GM18870 (cell line): ENCODE data around the gene LASP1.
"Not testable (repeated sequence)": the region's sequence is repeated elsewhere in the genome, so short reads cannot be mapped to it uniquely, and the experiment has no call there.

Experiments
- ATAC-seq: cut with Tn5 transposase; IDR thresholded peaks from one replicate; pipeline ENCODE4 v1.9.1; 2021; ENCODE audit warnings: moderate library complexity; ENCODE audit not compliant: unreplicated experiment

LASP1 gene

DNA sequence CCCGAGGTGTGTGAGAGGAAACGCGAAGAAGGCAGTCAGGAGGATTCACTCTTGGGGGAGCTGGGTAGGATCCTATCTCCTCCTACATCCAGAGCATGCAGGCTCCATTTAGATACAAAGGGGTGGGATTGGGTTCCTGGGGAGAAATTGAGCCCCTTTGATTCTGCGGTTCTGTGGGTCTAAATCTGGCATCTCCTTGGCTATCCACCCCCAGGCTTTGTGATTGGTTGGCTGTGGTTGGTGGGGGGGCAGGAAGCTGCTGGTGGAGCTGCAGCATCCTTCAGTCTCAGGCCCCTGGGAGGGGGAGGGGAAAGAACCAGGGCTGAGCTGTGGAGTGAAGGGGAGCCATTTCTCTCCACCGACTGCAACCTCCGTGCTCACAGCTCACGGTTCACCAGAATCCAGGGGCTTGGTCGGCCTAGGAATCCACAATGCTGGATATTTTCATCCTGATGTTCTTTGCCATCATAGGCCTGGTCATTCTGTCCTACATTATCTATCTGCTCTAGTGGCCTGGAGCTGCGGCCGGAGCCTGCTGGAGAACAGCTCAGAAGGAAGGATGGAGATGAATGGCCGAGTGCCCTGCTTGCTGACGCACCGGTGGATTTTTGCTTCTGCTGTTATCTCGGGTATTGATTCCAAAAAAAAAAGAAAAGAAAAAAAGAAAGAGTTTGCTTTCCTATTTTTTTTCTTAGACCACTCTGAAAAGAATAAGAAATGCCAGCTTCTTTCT, 55.6 kb downstream of the LASP1 start, which contains the start of gene LASP1NB:
LASP1NB (plus strand) TSS at position 352 of the 733 bp plus-strand sequence.
- ATAC-seq = no peak

- ATAC-seq = no peak
Measured at GRCh38 chr17:38926293-38927070, 56.6 kb downstream of the LASP1 start.

DNA sequence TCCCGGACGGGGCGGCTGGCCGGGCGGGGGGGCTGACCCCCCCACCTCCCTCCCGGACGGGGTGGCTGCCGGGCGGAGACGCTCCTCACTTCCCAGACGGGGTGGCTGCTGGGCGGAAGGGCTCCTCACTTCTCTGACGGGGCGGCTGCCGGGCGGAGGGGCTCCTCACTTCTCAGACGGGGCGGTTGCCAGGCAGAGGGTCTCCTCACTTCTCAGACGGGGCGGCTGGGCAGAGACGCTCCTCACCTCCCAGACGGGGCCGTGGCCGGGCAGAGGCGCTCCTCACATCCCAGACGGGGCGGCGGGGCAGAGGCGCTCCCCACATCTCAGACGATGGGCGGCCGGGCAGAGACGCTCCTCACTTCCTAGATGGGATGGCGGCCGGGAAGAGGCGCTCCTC, 60.9 kb downstream of the LASP1 start:
- not testable (repeated sequence) for ATAC-seq

GRCh38 chr17:38933962-38934361, 64.1 kb downstream of the LASP1 start:
- not testable (repeated sequence) for ATAC-seq

DNA sequence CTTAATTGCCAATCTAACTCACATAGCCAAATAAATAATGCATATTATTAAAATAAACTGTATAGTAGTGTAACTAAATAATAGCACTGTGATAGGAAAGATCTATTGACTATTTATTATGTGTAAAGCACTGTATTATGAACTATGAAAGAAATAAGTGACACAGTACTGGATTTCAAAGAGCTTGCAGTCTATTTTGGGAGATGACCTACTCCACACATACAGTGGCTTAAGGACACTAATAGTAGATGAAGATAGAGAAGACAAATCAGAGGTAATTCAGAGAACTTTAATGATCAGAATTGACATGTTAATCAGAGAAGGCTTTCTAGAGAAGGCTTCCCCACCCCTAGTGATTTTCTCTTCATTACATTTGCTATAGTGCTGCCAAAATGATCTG, 70.1 kb downstream of the LASP1 start:
- ATAC-seq = no peak

DNA sequence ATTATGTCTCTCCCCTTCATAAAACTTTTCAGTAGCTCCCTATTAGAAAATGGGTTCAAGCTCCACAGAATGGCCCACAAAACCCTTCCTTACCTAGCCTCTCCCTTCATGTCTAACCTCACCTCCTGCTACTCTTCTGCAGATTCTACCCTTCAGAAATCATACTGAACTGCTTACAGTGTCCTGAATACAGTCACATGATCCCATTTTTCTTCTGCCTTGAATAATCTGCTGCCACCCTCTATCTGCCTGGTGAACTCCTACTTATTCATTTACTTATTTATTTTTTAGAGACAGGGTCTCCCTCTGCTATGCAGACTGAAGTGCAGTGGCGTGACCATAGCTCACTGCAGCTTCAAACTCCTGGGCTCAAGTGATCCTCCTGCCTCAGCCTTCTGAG, 70.5 kb downstream of the LASP1 start:
- no peak for ATAC-seq

DNA sequence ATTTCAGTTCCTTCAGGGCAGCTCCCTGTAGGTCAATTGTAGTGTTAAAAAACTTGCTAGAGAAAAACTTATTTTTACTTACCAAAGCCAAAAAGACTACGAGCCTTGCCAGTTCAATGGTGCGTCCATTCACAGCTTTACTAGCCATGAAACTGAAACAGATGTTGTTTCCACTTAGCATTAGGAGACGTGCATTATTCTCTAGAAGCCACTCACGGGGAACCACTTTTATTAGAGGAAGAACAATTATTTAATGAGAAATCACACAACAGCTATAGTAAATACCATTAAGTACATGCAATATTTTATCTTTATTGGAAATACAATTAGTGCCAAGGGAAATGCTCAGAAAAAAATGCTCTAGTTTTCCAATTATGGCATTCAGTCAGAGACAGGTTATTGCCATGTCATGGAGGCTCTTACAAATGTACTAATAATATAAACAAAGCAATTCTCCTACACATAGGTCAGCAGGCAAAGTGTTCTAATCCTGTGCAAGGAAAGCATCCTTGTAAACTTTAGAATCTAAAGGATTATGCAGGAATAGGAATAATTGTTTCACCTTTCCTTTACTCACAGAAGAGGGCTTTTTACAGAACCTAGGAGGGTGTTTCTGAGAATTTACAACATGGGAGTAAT, 73.0 kb downstream of the LASP1 start:
- no peak for ATAC-seq

DNA sequence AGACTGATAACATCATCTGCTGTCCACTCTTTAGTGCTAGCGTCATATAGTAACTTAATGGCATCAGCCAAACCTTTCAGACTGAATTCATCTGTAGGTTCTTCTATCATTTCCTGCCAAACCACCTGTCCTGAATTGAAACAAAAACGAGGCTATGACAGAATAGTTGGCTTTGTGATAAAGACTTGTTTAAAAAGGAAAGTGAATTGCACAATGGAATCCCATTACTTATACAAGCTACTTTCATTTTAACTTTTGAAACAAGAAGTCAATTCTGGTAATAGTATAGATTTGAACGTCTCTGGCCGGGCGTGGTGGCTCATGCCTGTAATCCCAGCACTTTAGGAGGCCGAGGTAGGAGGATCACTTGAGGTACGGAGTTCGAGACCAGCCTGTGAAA, 73.7 kb downstream of the LASP1 start:
- no peak for ATAC-seq

GRCh38 chr17:38947189-38947588, 77.3 kb downstream of the LASP1 start:
- ATAC-seq = no peak

DNA sequence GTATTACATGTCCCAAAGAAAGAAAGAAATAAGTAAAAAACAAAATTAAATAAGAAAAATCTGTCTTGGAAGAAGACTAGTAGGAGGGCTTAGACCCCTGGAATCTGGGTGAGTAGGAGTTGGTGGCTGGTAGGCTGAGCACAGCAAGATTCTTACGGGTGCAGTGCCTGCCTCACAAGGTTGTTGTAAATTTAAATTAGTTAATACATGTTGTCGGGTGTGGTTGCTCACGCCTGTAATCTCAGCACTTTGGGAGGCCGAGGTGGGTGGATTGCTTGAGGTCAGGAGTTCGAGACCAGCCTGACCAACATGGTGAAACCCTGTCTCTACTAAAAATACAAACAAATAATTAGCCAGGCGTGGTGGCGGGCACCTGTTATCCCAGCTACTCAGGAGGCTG, 83.9 kb downstream of the LASP1 start:
- not testable (repeated sequence) for ATAC-seq

DNA sequence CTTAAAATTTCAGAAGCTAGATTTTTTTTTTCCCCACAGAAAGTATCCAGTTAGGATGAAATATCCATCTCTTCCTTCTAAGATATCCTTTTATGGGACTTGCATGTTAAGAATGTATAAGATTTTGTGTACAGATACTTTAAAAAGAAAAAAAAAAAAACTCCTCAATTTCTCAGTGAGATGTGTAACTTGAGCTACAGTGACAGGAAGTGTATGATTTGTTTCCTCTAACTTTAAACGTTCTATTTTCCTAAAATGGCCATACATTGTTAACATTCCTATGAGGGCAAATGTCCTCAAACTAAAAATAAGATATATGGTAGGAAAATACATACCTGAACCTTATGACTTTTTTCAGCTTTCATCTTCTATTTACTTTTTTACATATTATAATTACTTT, 88.5 kb downstream of the LASP1 start:
- no peak for ATAC-seq

DNA sequence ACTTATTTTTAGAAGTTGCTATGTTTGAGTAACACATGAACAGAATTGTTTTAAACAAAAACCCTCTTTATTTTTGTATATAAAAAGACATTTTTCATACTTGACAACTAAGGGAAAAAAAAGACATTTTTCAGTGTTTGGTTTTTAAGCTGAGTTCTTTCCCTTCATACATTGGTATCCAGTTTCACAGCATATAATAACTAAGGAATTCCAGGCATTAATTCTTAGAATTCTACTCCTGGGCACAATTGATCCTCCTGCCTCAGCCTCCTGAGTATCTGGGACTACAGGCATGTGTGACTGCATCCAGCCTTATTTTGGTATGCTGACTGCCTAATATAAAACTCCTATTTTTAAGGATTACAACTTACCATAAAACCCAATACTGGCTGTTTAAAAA, 88.9 kb downstream of the LASP1 start:
- ATAC-seq = no peak

DNA sequence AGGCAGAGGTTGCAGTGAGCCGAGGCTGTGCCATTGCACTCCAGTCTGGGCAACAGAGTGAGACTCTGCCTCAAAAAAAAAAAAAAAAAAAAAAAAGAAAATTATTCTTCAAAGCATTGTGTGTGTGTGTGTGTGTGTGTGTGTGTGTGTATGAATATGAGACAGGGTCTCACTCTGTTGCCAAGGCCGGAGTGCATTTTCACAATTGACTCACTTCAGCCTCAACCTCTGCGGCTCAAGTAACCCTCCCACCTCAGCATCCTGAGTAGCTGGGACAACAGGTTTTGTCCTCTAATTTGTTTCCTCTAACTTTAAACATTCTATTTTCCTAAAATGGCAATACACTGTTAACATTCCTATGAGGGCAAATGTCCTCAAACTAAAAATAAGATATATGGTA, 89.7 kb downstream of the LASP1 start:
- no peak for ATAC-seq

- ATAC-seq = no peak
Measured at GRCh38 chr17:38960402-38960801, 90.5 kb downstream of the LASP1 start.

- ATAC-seq = no peak
Measured at GRCh38 chr17:38961413-38961812, 91.6 kb downstream of the LASP1 start.

DNA sequence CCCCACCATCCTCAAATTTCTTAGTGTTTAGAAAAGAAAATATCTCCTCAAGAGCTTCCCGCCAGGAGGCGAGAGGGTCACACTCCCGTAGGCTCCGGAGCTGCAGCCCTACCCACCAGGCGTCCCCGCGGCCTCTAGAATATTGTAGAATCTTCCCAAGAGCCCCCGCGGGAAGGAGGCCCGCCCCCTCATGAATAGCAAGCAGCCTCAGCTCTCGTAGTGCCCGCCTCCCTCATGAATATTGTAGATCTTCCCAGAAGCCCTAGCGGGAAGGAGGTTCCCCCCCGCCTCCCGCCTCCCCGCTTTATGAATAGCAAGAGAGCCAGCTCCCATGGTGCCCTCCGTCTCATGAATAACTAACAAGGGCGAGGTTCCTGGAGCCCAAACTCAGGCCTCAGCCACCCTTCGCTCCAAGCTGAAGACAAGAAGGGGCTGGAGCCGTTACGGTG, 97.5 kb downstream of the LASP1 start, which contains the start of gene FBXO47:
FBXO47 (minus strand) TSS at position 114 of the 449 bp plus-strand sequence. CDS start 4,378 bp downstream, outside the sequence.
- no peak for ATAC-seq

DNA sequence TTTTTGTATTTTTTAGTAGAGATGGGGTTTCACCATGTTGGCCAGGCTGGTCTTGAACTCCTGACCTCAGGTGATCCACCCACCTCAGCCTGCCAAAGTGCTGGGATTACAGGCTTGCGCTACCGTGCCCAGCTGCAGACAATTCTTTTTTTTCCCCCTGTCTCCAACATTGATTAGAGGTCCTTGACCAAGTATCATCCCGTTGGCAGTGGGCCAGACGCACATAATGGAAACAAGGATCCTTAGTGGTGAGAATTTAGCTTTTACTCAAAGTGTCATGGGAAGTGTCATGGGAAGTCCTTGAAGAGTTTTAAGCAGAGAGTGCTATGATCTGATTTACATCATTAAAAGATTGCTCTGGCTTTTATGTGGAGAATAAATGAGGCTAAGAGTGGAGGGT, 99.4 kb downstream of the LASP1 start:
- no peak for ATAC-seq

GRCh38 chr17:38970128-38970527, 100.3 kb downstream of the LASP1 start:
- no peak for ATAC-seq

DNA sequence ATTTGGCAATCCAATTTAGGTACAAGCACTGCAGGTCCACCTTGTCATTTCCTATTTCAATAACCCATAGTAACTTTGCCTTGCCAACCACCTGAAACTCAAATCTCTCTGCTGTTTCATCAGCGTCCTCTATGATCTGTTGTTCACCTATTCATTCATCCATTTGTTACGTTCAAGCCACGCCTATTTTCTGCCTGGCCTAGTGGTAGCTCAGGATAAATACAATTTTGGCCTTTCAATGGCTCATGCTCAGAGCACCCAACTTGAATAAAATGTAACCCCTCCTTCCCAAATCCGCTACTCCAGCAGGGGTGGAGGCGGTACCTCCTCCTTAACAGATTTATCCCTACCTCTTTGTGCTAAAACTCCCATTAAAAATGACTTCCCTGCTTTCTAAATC, 100.9 kb downstream of the LASP1 start:
- no peak for ATAC-seq
